GM12878 (cell line): ENCODE data around the gene ITPR2. TPM values are rescaled to one million over a fixed set of nuclear protein-coding genes. Genes with fewer than 3 reads are reported as not detected.

Source experiments
- ATAC-seq: fragments of 200-7000 bp; cut with Tn5 transposase; 3 replicates; pipeline ENCODE4 v1.9.1; 2020; ENCODE audit warnings: mild to moderate bottlenecking, moderate library complexity
- BruUV-seq: library from RNA; stranded (reverse); fragments of 400-500 nt; replicated peaks from 2 replicates; lab custom pipeline; 2021; lab: Mats Ljungman, UMichigan
- CTCF ChIA-PET: fragments of 300-600 bp; sonication (Branson Sonifier 250); formaldehyde crosslinking; extraction: SDS; loops from one replicate; lab custom pipeline; 2021; ENCODE audit warnings: inconsistent platforms; lab: Yijun Ruan, JAX
- POLR2A ChIA-PET: fragments of 350-600 bp; formaldehyde crosslinking; extraction: SDS; loops from one replicate; lab custom pipeline; 2021; ENCODE audit warnings: inconsistent platforms; lab: Charles Lee
- RAD21 ChIA-PET: fragments of 300-600 bp; sonication (Branson Sonifier 250); formaldehyde crosslinking; loops from one replicate; lab custom pipeline; 2023; ENCODE audit warnings: antibody characterized with exemption; ENCODE audit not compliant: unreplicated experiment; lab: Charles Lee
- SMC1A ChIA-PET: fragments of 300-600 bp; sonication (Branson Sonifier 250); formaldehyde crosslinking; loops from one replicate; lab custom pipeline; 2023; ENCODE audit not compliant: unreplicated experiment, uncharacterized antibody; lab: Charles Lee
- DNase-seq: peaks from one replicate; pipeline ENCODE4 v3.0.0-alpha.2; 2011; ENCODE audit warnings: low read depth, low spot score
- FAIRE-seq: peaks from 3 replicates; lab custom pipeline; 2011; peaks lifted over from hg19 to GRCh38; lab: Jason Lieb, UNC
- H2AFZ ChIP-seq: 2 replicates; pipeline ENCODE4 v1.6.0; 2011; ENCODE audit warnings: low read depth, low read length, control low read depth; ENCODE audit not compliant: control insufficient read depth
- H3K27ac ChIP-seq: 2 replicates; pipeline ENCODE4 v1.5.1; 2011; ENCODE audit warnings: control low read depth; ENCODE audit not compliant: control insufficient read depth, insufficient read depth
- H3K27me3 ChIP-seq, 2 experiments: replicated peaks in 1 of 2; 2 replicates each; pipeline versions ENCODE4 v1.6.0 to v1.6.1; 2011; ENCODE audit warnings: low read length in 1 of 2; ENCODE audit not compliant: control insufficient read depth in 2 of 2, insufficient read depth in 2 of 2
- H3K36me3 ChIP-seq, 2 experiments: 2 replicates each; pipeline ENCODE4 v1.5.1; 2011; ENCODE audit warnings: low read length in 1 of 2; ENCODE audit not compliant: control insufficient read depth in 2 of 2, insufficient read depth in 2 of 2
- H3K4me1 ChIP-seq: 2 replicates; pipeline ENCODE4 v1.6.1; 2011; ENCODE audit warnings: mild to moderate bottlenecking, low read length, moderate library complexity, mixed read lengths; ENCODE audit not compliant: control insufficient read depth, insufficient read depth
- H3K4me2 ChIP-seq: 2 replicates; pipeline ENCODE4 v1.6.0; 2011; ENCODE audit warnings: control low read depth; ENCODE audit not compliant: control insufficient read depth, insufficient read depth
- H3K4me3 ChIP-seq: fragments of 200-600 bp; sonication (generic); 2 replicates; pipeline ENCODE4 v1.5.1; 2016
- H3K79me2 ChIP-seq: 2 replicates; pipeline ENCODE4 v1.6.0; 2011; ENCODE audit warnings: low read length; ENCODE audit not compliant: control insufficient read depth, insufficient read depth
- H3K9ac ChIP-seq: 2 replicates; pipeline ENCODE4 v1.8.0; 2011; ENCODE audit warnings: low read length, control low read depth, mixed read lengths; ENCODE audit not compliant: control insufficient read depth, insufficient read depth
- H3K9me3 ChIP-seq: replicated peaks from 3 replicates; pipeline ENCODE4 v1.5.1; 2011; ENCODE audit warnings: mild to moderate bottlenecking, low read length; ENCODE audit not compliant: control insufficient read depth, insufficient read depth
- H4K20me1 ChIP-seq: 2 replicates; pipeline ENCODE4 v1.6.0; 2011; ENCODE audit not compliant: control insufficient read depth, insufficient read depth
- BMI1 ChIP-seq: fragments of 450-650 bp; IDR thresholded peaks from 2 replicates; pipeline ENCODE4 v1.6.1; 2016; ENCODE audit warnings: mild to moderate bottlenecking, moderate library complexity, borderline replicate concordance
- BRCA1 ChIP-seq: IDR thresholded peaks from 2 replicates; pipeline ENCODE4 v1.6.1; 2011; ENCODE audit warnings: low read depth, low read length, improper control_type of control experiment
- FOXK2 ChIP-seq: fragments of 450-650 bp; IDR thresholded peaks from 2 replicates; pipeline ENCODE4 v1.6.1; 2017; ENCODE audit warnings: mild to moderate bottlenecking, moderate library complexity
- GABPA ChIP-seq: IDR thresholded peaks from 2 replicates; pipeline ENCODE4 v1.6.1; 2014; ENCODE audit warnings: antibody characterized with exemption, low read depth, mild to moderate bottlenecking, inconsistent platforms
- IKZF2 ChIP-seq, 2 experiments: fragments of 450-650 bp; IDR thresholded peaks; 2 replicates each; pipeline ENCODE4 v1.6.1; 2017; ENCODE audit warnings: mild to moderate bottlenecking in 2 of 2, moderate library complexity in 2 of 2
- MXI1 ChIP-seq: fragments of 150-350 bp; IDR thresholded peaks from 2 replicates; pipeline ENCODE4 v1.6.1; 2011; ENCODE audit warnings: low read depth, mild to moderate bottlenecking, inconsistent platforms, low read length, improper control_type of control experiment
- MYC ChIP-seq: IDR thresholded peaks from 2 replicates; pipeline ENCODE4 v1.6.1; 2011; ENCODE audit warnings: mild to moderate bottlenecking, low read length, moderate library complexity, inconsistent platforms; ENCODE audit not compliant: insufficient read depth, insufficient replicate concordance, insufficient read length, severe bottlenecking
- NFXL1 ChIP-seq: fragments of 450-650 bp; IDR thresholded peaks from 2 replicates; pipeline ENCODE4 v1.6.1; 2017; ENCODE audit warnings: antibody characterized with exemption, mild to moderate bottlenecking, borderline replicate concordance
- POLR2AphosphoS5 ChIP-seq: IDR thresholded peaks from 2 replicates; pipeline ENCODE4 v1.6.1; 2011; ENCODE audit warnings: mild to moderate bottlenecking, low read length, inconsistent platforms
- SRF ChIP-seq, 2 experiments: IDR thresholded peaks; 2 replicates each; pipeline ENCODE4 v1.6.1; 2011; ENCODE audit warnings: low read depth in 2 of 2, low read length in 2 of 2, mild to moderate bottlenecking in 1 of 2, moderate library complexity in 1 of 2
- TAF1 ChIP-seq: IDR thresholded peaks from 2 replicates; pipeline ENCODE4 v1.6.1; 2011; ENCODE audit warnings: mild to moderate bottlenecking, low read depth, low read length, borderline replicate concordance
- WGBS: methylation state at CpG from one replicate; pipeline ENCODE4 v1.1.6; 2016; ENCODE audit warnings: low lambda C conversion rate; ENCODE audit not compliant: insufficient replicate concordance, insufficient coverage; ENCODE audit errors: missing lambda C conversion rate; 5-methylcytosine and 5-hydroxymethylcytosine counted together
- in situ Hi-C: fragments of 300-500 bp; cut with MboI; formaldehyde crosslinking; loops from 9 replicates; pipeline ENCODE4 v1.14.3; 2018; ENCODE audit warnings: mixed read lengths
- intact Hi-C: fragments of 100-400 bp; cut with micrococcal nuclease; formaldehyde crosslinking; loops from one replicate; pipeline ENCODE4 v1.14.2; 2022; ENCODE audit not compliant: unreplicated experiment
- polyA plus RNA-seq, 11 experiments: library from polyadenylated mRNA; depleted of rRNA in 4 of 11; unstranded in 6 of 11; stranded (reverse) in 5 of 11; fragments of >200 nt; fragmentation: Nextera tagmentation in 4 of 11; fragmentation: Illumina TruSeq in 1 of 11; extraction: Ambion mirVana in 4 of 11; extraction: Trizol in 1 of 11; gene quantifications; 1 replicate in 1 of 11; 2 replicates in 10 of 11; pipeline versions ENCODE4 v1.2.1 to v1.2.3, GENCODE V29; 2011 to 2016; ENCODE audit warnings: inconsistent platforms in 2 of 11, missing spikeins in 2 of 11, low read depth in 1 of 11
- total RNA-seq, 4 experiments: library from RNA; depleted of rRNA in 3 of 4; stranded (reverse); fragments of >200 nt in 3 of 4; fragmentation: Illumina TruSeq in 1 of 4; extraction: Trizol in 1 of 4; gene quantifications; 2 replicates each; pipeline versions ENCODE4 v1.2.1 to v1.2.3, GENCODE V29; 2013 to 2021
- TF ChIP-seq, protein P1 (sequence below): fragments of 450-650 bp; IDR thresholded peaks from 2 replicates; pipeline ENCODE4 v1.6.1; 2017; ENCODE audit warnings: low read depth, mild to moderate bottlenecking, moderate library complexity
- TF ChIP-seq, protein P2 (sequence below): fragments of 450-650 bp; IDR thresholded peaks from 2 replicates; pipeline ENCODE4 v1.6.1; 2017; ENCODE audit warnings: borderline replicate concordance
- TF ChIP-seq, protein P3 (sequence below): fragments of 450-650 bp; IDR thresholded peaks from 2 replicates; pipeline ENCODE4 v1.6.1; 2016; ENCODE audit warnings: mild to moderate bottlenecking, moderate library complexity, borderline replicate concordance

Gene ITPR2
- total and polyA plus RNA-seq, 10 of the 15 experiments (the other 5 are each of a cell fraction or from before 2014, with no cell fraction given): 7.5 to 76.2 (median 47.1) TPM

DNA sequence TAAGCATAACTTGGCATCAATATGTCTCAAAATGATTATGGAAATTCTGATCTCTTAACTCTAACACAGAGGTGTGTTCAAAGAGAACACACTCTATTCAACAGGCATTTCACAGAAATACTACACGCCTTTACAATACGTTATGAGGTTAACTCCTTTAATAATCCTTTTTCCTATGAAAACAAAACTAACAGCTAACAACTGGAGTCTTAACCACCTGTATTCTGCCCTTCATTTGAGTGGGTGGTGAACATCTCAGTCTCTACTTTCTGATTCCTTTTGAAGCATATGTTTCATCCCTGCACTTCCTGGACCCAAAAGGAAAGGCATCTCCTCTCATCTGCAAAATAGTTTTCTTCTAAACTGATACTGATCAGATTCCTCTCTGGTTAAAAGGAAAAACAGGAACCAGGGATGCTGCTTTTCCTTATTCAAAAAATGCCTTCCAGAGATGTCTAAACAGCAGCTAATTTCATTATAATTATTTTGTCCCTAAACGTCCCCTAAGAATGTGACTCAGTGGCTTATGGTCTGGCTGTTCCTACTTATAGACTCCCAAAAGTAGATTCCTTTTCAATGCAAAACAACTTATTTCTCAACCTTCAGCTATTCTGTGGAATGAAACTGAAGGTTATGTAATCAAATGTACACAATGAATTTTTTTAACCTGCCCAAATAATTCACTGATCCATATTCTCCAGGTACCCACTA lies 24.1 kb downstream of the ITPR2 start:
- CTCF ChIA-PET: interaction anchor here (1.0 to 1.6 kb wide), 4 partner anchors 9 to 37 kb away, joined by 3 to 7 read pairs (median 4); no protein-coding TSS in a partner anchor
- FAIRE-seq: no peak
- Histone ChIP-seq H3K79me2 (peaks cover 15% of the 10 kb centered on the region), H3K9me3 (no peaks in the 10 kb centered on the region; the same call in 2 of the 3 replicates), H2AFZ (no peak overlapping the region), H3K36me3 (peaks cover 0 to 6% of the 10 kb centered on the region in 2 experiments; a peak in 1 of 4 replicates), H3K27me3 (no peaks in the 10 kb centered on the region), H4K20me1 (no peaks in the 10 kb centered on the region), H3K4me2 (no peak overlapping the region), H3K4me1 (peaks cover 6% of the 10 kb centered on the region; the same call in 1 of the 2 replicates), H3K27ac (no peak overlapping the region), H3K9ac (no peak overlapping the region), H3K4me3 (no peak overlapping the region)
- BruUV-seq: TSS peak; percentile 16
- WGBS: 78% methylated on average over 3 of the region's 3 CpGs
- in situ Hi-C loops (no loop called here), intact Hi-C loops (no loop called here)
- RAD21 ChIA-PET: interaction anchor here (1.1 to 1.5 kb wide), 4 partner anchors 11 to 85 kb away, joined by 3 to 5 read pairs (median 4); no protein-coding TSS in a partner anchor
- POLR2A ChIA-PET: interaction anchor here (0.9 to 1.7 kb wide), 4 partner anchors 13 to 90 kb away, joined by 3 to 5 read pairs (median 3); no protein-coding TSS in a partner anchor
- ATAC-seq: peak; percentile 35; the same call in 2 of the 3 replicates
- DNase-seq: no peak
- SMC1A ChIA-PET: interaction anchor here (0.6 to 3.4 kb wide), 15 partner anchors 9 to 85 kb away, joined by 3 to 19 read pairs (median 4); no protein-coding TSS in a partner anchor
- TF ChIP-seq BRCA1 (no peak), SRF (IDR thresholded peaks at IDR 0.05; ENCODE audit: low read depth in 2 of 2, low read length in 2 of 2) (no peak), NFXL1 (no peak), POLR2AphosphoS5 (no peak), IKZF2 (IDR thresholded peaks at IDR 0.05) (peak in 1 of 2 experiments; percentile 69; a peak in 2 of 4 replicates), GABPA (no peak), MYC (no peak), FOXK2 (no peak), BMI1 (no peak), TAF1 (no peak), MXI1 (0 out of 2 replicates have a peak, but pooled peaks have one; percentile 19)
- TF ChIP-seq, protein P1, sequence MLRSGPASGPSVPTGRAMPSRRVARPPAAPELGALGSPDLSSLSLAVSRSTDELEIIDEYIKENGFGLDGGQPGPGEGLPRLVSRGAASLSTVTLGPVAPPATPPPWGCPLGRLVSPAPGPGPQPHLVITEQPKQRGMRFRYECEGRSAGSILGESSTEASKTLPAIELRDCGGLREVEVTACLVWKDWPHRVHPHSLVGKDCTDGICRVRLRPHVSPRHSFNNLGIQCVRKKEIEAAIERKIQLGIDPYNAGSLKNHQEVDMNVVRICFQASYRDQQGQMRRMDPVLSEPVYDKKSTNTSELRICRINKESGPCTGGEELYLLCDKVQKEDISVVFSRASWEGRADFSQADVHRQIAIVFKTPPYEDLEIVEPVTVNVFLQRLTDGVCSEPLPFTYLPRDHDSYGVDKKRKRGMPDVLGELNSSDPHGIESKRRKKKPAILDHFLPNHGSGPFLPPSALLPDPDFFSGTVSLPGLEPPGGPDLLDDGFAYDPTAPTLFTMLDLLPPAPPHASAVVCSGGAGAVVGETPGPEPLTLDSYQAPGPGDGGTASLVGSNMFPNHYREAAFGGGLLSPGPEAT: peak; percentile 24; the same call in 1 of the 2 replicates
- TF ChIP-seq, protein P2, sequence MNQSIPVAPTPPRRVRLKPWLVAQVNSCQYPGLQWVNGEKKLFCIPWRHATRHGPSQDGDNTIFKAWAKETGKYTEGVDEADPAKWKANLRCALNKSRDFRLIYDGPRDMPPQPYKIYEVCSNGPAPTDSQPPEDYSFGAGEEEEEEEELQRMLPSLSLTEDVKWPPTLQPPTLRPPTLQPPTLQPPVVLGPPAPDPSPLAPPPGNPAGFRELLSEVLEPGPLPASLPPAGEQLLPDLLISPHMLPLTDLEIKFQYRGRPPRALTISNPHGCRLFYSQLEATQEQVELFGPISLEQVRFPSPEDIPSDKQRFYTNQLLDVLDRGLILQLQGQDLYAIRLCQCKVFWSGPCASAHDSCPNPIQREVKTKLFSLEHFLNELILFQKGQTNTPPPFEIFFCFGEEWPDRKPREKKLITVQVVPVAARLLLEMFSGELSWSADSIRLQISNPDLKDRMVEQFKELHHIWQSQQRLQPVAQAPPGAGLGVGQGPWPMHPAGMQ: no peak
- TF ChIP-seq, protein P3, sequence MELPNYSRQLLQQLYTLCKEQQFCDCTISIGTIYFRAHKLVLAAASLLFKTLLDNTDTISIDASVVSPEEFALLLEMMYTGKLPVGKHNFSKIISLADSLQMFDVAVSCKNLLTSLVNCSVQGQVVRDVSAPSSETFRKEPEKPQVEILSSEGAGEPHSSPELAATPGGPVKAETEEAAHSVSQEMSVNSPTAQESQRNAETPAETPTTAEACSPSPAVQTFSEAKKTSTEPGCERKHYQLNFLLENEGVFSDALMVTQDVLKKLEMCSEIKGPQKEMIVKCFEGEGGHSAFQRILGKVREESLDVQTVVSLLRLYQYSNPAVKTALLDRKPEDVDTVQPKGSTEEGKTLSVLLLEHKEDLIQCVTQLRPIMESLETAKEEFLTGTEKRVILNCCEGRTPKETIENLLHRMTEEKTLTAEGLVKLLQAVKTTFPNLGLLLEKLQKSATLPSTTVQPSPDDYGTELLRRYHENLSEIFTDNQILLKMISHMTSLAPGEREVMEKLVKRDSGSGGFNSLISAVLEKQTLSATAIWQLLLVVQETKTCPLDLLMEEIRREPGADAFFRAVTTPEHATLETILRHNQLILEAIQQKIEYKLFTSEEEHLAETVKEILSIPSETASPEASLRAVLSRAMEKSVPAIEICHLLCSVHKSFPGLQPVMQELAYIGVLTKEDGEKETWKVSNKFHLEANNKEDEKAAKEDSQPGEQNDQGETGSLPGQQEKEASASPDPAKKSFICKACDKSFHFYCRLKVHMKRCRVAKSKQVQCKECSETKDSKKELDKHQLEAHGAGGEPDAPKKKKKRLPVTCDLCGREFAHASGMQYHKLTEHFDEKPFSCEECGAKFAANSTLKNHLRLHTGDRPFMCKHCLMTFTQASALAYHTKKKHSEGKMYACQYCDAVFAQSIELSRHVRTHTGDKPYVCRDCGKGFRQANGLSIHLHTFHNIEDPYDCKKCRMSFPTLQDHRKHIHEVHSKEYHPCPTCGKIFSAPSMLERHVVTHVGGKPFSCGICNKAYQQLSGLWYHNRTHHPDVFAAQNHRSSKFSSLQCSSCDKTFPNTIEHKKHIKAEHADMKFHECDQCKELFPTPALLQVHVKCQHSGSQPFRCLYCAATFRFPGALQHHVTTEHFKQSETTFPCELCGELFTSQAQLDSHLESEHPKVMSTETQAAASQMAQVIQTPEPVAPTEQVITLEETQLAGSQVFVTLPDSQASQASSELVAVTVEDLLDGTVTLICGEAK: no peak
